GM18861 (cell line): ENCODE data around the gene GJB4.
"Not testable (repeated sequence)": the region's sequence is repeated elsewhere in the genome, so short reads cannot be mapped to it uniquely, and the experiment has no call there.

Experiments
- ATAC-seq: cut with Tn5 transposase; IDR thresholded peaks from one replicate; pipeline ENCODE4 v1.9.1; 2021; ENCODE audit not compliant: unreplicated experiment

The GJB4 gene

DNA sequence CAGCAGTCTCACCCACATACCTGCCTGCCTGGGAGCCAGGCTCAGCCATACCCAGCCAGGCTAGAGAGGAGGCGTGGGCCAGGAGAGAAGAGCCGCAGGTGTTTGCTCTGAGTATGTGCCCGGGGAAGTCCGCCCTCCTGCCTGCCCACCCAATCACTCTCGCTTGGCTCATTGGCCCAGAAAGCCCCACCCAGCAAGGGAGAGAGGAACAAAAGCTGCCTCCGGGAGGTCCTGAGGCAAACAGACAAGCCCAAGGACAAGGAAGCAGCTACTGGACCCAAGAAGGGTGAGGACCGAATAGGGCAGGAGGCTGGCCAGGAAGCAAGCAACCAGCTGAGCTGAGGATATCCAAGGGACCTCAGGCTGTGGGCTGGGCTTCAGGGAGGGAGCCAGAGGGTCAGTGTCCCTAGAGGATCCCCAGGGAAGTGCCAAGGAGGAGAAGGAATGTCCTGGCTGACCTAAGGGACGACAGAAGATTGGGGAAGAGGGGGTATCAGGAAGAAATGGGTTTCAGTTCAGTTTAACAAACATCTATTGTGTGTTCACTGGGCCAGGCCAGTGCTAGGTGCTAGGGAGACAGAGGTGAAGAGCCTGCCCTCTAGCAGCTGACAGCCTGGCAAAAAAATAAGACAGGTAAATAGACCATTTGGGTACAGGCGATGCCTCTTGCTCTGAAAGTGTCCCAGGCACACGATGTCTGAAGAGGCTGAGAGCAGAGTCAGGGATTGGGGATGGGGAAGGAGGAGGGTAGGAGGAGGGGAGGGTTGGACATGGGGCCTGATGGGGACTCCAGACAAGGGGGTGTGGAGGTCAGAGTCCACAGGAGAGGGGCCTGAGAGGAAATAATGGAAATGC, at the start of gene GJB4:
TSS of gene GJB4 (plus strand) at position 238 of the 855 bp plus-strand sequence. CDS start 1,515 bp downstream, outside the sequence.
- ATAC-seq = no peak

DNA sequence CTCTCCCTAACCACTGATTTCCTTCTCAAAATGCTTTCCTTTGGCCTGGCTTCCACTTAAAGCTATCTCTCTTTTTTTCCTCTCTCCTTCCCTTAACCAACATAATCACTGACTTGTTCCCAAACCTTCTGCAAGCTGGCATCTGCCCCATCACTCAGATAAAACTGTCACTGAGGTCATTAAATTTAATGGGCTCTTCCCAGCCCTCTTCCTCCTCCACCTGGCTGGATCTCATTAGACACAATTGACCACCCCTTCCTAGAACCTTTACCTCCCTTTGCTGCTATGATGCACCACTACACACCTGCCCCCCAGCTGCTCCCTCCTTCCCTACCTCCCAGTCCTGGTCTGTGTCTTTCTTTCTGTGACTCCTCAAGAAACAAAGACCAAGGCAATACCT, 48.7 kb upstream of the GJB4 start:
- no peak for ATAC-seq

DNA sequence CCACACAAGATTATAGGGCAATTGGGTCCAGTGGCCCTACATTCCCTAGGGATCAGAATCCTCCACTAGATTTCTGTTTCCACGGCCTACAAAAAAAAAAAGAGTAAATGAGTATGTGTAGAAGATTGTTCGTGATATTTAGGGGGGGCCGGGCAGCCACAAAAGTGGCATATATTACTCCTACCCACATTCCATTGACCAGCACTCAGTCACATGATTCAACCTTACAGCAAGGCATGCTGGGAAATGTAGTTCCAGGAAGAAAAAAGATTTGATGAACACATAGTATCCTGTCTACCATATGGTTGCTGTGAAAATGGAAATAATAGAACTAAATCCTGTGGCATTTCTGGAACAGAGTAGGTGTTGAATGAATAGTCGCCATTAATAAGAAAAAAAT, 48.1 kb upstream of the GJB4 start:
- no peak for ATAC-seq

DNA sequence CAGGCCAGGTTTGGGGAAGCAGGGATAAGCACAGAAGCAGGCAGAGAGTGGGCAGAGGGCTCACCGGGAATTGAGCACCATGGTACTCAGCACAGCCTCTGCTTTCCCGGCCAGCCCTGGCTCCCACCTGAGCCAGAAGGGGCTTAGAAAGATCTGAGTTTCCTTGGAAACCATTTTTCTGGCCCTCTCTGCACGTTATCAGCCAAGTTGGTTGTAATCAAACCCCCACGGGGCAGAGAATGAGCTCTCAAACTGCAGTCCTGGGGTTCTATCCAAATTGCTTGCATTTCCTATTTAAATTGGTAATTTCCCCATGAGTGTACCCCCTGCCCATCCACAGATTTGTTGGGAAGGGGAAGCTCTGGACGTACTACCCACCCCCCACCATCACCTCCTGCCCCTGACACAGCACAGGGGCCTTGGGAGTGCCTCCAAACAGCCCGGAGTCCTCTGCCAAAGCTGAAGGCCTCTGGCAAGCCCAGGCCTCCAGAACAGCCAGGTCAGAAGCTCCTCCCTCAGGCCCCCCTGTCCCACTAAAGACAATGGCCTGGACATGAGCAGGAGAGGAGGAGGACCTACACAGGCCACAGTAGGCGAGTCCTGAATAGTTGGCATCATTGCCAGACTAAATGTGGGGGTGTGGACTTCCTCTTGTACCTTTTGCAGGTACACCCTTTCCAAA, 47.4 kb upstream of the GJB4 start:
- ATAC-seq = no peak

DNA sequence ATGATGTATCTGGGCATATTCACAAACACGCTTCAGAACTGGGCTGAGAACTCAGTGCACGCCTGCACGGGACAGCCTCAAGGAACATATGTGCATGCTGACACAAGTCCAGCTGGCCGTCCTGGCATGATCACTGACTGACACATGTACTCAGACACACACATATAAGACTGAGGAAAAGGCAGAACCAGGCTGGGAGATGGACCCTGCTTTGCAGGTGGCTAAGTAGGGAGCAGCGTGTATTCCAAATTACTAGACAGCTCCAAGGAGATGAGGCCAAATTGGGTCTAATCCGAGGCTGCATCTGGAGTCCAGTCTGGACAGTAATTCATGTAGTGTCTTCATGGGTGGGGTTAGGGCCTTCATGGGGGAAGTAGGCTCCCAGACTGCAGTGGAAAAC, 46.1 kb upstream of the GJB4 start:
- no peak for ATAC-seq

DNA sequence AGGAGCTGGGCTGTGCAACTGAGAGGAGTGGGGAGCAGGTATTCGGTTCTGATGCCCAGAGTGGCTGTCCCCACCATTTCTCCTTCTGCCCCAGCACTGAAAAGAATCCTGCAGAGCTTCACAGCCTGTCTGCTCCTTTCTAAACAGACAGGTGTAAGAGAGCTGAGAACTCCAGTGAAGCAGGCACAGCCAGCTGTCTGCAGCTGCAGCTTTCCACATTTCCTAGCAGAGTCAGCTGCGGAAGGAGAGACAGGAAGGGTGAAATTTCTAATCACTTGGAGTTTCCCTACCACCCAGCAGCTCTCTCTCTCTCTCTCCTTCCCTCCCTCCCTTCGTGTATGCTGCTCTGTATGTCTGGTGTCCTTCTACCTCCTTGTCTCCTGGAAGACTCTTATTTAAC, 45.2 kb upstream of the GJB4 start:
- no peak for ATAC-seq

DNA sequence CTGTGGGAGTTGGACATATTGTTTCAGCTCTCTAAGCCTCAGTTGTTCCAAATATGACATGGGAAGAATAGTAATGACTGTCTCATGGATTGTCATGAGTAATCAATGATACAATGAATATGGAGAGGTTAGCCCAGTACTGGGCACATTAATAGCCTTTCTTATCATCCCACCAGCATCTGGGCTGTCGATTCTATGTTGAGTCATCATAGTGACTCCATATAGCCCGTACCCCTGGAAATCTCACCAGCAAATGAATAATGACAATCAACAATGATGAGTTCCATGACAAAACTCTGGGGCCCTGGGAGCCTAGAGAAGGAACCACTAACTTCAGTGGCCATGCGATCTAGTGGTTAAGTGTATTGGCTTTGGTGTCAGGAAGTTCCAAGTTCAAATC, 44.4 kb upstream of the GJB4 start:
- ATAC-seq = no peak

DNA sequence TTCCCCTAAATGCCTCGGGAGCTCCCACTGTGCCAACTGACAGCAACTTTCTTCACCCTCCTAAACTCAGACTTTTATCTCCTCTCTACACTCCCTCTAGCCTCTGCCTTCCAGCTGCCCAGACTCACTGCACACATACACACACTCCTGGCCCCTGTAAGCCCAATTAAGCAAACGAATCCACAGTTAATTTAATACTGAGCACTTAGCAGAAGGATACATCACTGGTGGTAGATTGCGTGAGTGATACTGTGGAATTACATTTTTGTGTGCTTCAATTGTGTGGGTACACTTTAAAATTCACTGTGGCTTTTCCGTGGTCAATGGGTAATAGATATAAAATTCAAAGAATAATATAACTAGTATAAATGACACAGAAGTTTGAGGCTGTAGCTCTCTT, 38.3 kb upstream of the GJB4 start:
- no peak for ATAC-seq

DNA sequence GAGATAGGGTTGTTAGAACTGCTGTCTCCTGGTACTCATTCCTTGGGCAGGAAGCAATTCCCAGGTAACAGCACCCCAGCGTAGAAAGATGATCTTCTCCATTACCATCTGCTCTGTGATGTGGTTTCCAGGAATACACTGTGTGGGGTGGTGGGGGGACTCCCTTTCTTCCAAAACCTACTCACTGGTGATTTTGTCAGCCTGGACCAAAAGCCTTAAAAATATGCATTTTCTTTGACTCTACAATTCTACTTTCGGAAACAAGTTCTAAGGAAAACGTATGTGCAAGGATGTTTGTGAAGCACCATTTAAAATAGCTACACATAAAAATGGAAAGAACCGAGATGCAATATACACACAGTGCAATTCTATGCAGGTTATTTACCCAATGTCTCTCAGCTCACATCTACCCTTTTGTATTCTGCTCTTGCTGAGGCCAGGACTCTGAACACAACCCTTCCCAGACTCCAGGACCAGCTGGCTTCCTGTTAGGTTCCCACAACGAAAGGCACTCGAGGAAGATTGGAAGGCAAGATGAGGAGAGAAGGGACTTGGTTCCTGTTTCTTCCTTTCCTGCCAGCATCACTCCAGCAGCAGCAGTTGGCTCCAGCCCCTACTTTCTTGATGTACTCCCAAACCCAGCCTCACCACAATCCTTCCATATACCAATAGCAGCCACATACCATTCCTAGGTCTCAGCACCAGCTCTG, 37.7 kb upstream of the GJB4 start:
- ATAC-seq = no peak

DNA sequence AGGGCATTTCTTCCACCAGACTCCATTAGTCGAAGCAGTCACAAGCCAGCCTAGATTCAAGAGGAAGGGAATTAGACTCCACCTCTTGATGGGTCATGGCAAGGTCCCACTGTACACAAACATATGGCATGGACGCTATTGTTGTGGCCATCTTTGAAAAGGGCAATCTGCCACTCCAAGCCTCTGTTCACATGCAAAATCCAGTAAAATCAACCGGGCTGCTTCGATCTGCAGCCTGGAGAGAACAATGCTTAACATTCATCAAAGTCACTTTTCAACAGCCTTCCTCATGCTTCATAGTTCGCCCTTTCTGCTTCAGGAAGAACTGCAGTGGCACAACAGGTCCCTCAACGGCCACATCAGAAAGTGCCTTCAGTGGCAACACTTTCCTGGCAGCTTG, 32.7 kb upstream of the GJB4 start:
- no peak for ATAC-seq

DNA sequence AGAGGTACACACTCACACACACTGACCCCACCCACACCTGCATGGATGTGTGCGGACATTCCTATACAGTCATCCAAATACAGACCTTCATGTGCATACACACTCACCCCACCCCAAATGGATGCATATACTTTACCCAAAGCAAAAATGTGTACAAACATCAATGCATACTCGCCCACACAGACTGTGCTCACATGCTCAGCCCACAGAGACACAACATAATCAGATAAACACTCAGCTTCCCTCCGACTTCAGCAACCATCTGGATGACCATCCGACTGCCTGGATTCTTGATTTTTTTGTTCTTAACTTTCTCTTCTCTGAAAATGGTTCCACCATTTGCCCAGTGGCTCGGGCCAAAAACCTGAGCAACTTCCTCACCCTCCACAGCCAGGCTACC, 29.1 kb upstream of the GJB4 start:
- no peak for ATAC-seq

DNA sequence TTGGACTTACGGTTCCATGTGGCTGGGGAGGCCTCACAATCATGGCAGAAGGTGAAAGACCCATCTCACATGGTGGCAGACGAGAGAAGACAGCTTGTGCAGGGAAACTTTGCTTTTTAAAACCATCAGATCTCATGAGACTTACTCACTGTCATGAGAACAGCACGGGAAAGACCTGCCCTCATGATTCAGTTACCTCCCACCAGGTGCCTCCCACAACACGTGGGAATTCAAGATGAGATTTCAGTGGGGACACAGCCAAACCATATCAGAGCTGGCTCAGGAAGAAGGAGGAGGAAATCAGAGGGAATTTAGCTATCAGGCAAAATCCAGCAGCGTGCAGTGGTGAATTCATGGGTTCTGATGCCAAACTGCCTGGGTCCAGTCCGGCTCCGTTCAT, 26.7 kb upstream of the GJB4 start:
- ATAC-seq = not testable (repeated sequence)

DNA sequence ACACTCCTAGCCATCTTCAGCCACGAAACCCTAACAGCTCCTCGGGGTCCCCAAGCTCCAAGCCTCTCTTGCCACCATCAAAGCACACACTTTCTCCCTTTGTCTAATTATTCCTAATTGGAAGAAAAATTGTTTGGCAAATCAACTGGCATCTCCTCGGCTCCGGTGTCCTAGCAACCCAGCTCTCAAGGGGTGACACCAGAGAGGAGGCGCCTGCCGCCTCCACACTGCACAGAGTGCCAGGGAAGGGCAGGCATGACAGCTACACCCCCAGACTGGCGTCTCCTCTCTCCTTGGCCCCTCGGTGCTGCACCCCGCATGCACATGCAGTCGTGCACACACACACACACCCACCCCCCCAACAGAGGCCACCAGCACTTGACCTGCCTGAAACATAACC, 22.8 kb upstream of the GJB4 start:
- no peak for ATAC-seq

DNA sequence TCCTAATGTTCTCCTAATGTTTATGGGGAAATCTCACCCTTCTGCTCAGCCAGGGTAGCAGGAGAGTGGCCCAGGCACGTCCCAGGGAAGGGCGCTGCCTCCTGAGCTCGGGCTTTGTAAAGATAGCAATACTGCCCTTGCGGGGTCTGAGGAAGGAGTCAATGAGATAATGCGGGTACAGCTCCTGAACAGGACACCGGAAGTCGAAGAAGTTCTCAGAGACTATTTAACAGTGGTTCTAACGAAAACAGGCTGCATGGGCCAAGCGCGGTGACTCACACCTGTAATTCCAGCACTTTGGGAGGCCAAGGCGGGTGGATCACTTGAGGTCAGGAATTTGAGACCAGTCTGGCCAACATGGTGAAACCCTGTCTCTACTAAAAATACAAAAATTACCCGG, 22.3 kb upstream of the GJB4 start:
- ATAC-seq = not testable (repeated sequence)

DNA sequence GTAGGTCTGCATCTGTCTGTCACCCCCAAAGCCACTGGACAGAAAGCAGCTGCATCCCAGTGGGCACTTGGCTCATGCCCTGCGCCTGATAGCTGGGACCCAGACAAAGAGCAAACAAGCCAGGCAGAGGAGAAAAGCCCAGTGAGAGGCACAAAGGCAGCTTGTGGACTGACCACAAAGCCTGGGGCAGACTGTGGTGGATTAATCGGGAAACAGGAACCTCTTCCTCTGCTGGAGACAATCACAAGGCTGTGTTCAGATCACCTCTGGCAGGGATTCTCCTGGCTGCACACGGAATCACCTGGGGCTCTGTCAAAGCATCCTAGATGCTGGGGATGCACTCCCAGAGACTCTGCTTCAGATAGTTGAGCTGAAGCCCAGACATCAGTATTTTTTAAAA, 19.9 kb upstream of the GJB4 start:
- no peak for ATAC-seq

DNA sequence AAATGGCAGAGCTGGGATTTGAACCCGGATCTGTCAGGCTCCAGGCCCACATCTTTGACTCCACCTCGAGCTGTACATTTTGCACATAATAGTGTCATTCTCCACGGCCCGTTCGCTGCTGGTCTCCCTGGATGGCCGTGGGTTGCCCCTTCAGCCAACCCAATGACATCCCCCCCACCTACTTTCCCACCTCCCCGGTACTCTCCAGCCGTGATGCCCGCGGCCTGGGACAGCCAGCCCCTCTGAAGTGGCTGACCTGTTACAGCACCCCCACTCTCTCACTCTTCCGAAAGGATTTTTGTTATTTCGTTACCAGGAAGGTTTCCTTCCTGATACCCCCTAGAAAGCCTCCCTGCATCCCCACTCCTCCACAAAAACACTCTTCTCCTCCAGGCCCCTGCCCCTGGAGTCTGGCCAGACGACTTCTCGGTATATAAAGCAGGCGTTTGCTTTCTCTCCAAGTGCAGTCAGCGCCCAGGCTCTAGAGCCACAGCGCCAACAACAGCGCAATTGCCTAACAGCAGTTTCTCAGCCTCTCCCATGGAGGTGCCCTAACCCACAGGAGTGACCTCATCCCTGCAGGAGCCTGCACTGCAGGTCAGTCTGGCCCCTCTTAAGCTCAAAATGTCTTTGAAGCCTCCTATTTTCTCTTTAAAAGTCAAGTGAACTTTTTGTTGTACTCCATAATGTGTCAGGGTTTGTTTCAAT, 19.2 kb upstream of the GJB4 start:
- ATAC-seq = no peak

DNA sequence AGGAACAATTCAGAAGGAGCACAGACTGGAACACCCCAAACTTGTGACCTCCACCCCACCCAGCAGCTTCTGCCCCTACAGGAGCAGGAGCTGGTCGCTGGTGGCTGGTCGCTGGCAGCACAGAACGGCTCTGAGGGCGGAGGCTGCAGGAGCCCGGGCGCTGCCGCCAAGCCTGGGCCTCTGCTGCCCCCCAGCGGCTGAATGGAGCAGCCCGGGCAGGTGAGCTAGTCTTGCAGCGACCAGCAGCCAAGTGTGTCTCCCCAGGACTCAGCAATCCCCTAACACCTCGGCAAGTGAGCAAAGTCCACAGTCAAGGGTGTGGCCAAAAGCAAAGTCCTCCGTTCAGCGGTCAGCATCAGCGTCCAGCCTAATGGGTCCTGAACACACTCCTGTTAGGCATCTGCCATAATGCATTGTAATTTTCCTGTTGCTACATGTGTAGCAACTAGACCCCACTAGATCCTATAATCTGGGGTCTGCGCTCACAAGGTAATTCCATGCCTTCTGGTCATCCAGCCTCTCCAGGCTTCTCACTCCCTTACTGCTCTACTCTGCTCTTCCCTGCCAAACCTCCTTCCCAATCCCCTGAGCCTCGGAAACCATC, 16.8 kb upstream of the GJB4 start:
- ATAC-seq = no peak

DNA sequence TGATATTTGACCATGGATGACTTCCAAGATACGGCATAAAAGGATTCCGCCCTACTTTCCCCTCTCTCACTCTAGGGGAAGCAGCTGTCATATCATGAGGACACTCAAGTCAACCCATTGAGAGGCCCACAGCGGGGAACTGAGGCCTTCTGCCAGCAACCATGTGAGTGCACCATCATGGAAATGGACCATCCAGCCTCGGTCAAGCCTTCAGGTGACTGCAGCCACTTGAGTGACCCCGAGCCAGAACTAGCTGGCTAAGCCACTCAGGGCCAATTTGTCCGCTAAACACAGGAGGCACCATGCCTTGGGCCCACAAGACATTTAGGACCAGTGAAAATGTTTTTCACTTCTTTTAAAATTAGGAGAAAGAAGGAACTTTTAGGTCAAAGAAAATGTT, 15.8 kb upstream of the GJB4 start:
- ATAC-seq = no peak

DNA sequence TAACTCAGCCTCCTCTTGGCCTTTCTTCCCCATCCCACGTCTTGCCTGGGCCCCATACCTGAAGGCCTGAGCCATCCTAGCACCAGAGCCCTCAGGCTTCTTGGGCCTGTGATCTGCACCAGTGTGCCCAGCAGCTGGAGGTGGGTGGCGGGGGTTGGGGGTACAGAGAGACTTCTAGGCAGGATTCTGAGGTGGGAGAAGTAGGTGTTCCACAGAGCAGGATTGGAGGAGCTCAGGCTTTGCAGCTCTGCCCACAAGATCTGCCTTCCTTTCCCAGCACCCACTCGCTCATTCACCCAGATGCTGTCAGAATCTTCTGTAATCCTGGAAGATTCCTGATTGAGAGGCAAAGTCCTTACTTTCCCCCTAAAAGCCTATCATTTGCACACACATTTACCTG, 14.7 kb upstream of the GJB4 start:
- ATAC-seq = no peak

DNA sequence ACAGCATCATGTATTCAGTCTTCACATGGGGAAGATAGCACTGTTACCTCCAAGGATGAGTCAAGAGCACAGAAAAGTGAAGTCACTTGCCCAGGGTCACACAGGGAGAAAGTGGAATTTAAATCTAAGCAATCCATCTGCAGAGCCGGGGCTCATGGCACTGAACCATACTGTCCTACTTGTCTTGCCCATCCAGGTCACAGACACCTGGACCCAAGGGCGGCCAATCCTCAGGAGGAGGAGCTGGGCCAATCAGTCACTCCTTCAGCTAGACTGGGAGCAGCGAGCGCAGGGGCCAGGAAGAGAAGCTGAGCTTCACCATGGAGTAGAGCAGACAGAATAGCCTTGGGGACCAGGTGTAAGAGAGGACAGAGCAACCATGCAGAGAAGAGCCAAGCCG, 13.9 kb upstream of the GJB4 start:
- ATAC-seq = no peak

DNA sequence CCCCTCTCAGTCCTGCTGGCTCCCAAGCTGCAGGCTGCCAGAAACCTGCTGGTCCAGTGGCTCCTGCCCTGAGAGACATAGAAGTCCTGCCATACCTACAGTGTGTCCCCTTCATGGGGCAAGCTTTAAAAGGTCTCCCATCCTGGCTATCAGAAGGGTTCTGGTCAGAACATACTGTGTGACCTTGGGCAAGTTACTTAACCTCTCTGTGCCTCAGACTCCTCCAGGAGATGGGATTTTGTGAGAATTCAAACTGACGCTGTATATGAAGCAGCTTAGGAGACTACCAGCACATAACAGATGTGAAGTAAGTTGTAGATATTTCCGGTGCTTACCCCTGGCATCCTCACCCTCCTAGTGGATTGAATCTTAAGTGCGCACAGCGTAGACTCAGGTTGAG, 13.4 kb upstream of the GJB4 start:
- ATAC-seq = no peak
